ENCODE results near the gene PRORP. TPM values are rescaled to one million over a fixed set of nuclear protein-coding genes. Genes with fewer than 3 reads are reported as not detected.

PRORP gene
- total and polyA plus RNA-seq, 2 donors from 2014 or later, result 25.1 to 35.6 TPM

- Histone ChIP-seq H3K4me1 (ENCODE audit: control insufficient read depth in 2 of 3, insufficient read depth in 2 of 3, low read depth in 1 of 3, low read length in 3 of 3) (no peaks in the 10 kb centered on the region), H3K27me3 (ENCODE audit: control insufficient read depth, insufficient read depth, low read length) (no peaks in the 10 kb centered on the region), H3K36me3 (ENCODE audit: control insufficient read depth in 2 of 3, insufficient read depth in 3 of 3, low read length in 3 of 3) (peaks cover 12 to 26% (median 13%) of the 10 kb centered on the region in 3 donors), H3K27ac (ENCODE audit: low read depth in 2 of 2, low read length in 2 of 2) (no peak overlapping the region), H3K9me3 (ENCODE audit: control insufficient read depth in 2 of 3, insufficient read depth in 1 of 3, low read length in 3 of 3) (no peaks in the 10 kb centered on the region), H3K4me3 (ENCODE audit: low read length in 3 of 3) (no peak overlapping the region), H3K9ac (ENCODE audit: low read length in 3 of 3) (no peak overlapping the region)
- FAIRE-seq, result peak; percentile 60
- no peak for DNase-seq
- intact Hi-C loops (cut with DNase I), result no loop called here
- TF ChIP-seq CTCF (IDR thresholded peaks at IDR 0.05; ENCODE audit: borderline replicate concordance, extremely low read depth, insufficient read depth), result no peak
Observed at GRCh38 chr14:35107866-35108265, 14.5 kb upstream of the PRORP start.

GRCh38 chr14:35112641-35113040 is 9.7 kb upstream of the PRORP start:
- FAIRE-seq, result no peak
- intact Hi-C loops (cut with DNase I), result no loop called here

GRCh38 chr14:35113308-35113950 is 8.9 kb upstream of the PRORP start:
- DNase-seq, result no peak
- no peaks in the 10 kb centered on the region for H3K9me3 ChIP-seq (ENCODE audit: control insufficient read depth in 2 of 3, insufficient read depth in 1 of 3, low read length in 3 of 3)
- H3K27ac ChIP-seq (ENCODE audit: low read depth in 2 of 2, low read length in 2 of 2), result no peak overlapping the region
- H3K4me3 ChIP-seq (ENCODE audit: low read length in 3 of 3), result no peak overlapping the region
- no peak for TF ChIP-seq CTCF (IDR thresholded peaks at IDR 0.05; ENCODE audit: borderline replicate concordance, extremely low read depth, insufficient read depth)
- H3K4me1 ChIP-seq (ENCODE audit: control insufficient read depth in 2 of 3, insufficient read depth in 2 of 3, low read depth in 1 of 3, low read length in 3 of 3), result no peaks in the 10 kb centered on the region
- H3K9ac ChIP-seq (ENCODE audit: low read length in 3 of 3), result no peak overlapping the region
- FAIRE-seq, result no peak
- H3K36me3 ChIP-seq (ENCODE audit: control insufficient read depth in 2 of 3, insufficient read depth in 3 of 3, low read length in 3 of 3), result peaks cover 11 to 21% (median 16%) of the 10 kb centered on the region in 3 donors
- no peaks in the 10 kb centered on the region for H3K27me3 ChIP-seq (ENCODE audit: control insufficient read depth, insufficient read depth, low read length)
- intact Hi-C loops (cut with DNase I), result no loop called here

More at GRCh38 chr14:35112641-35113040, 9.7 kb upstream of the PRORP start:
- Histone ChIP-seq H3K4me1 (ENCODE audit: control insufficient read depth in 2 of 3, insufficient read depth in 2 of 3, low read depth in 1 of 3, low read length in 3 of 3) (no peaks in the 10 kb centered on the region), H3K36me3 (ENCODE audit: control insufficient read depth in 2 of 3, insufficient read depth in 3 of 3, low read length in 3 of 3) (peaks cover 11 to 21% (median 16%) of the 10 kb centered on the region in 3 donors), H3K27me3 (ENCODE audit: control insufficient read depth, insufficient read depth, low read length) (no peaks in the 10 kb centered on the region), H3K4me3 (ENCODE audit: low read length in 3 of 3) (no peak overlapping the region), H3K9me3 (ENCODE audit: control insufficient read depth in 2 of 3, insufficient read depth in 1 of 3, low read length in 3 of 3) (no peaks in the 10 kb centered on the region), H3K27ac (ENCODE audit: low read depth in 2 of 2, low read length in 2 of 2) (no peak overlapping the region), H3K9ac (ENCODE audit: low read length in 3 of 3) (no peak overlapping the region)
- no peak for DNase-seq
- no peak for TF ChIP-seq CTCF (IDR thresholded peaks at IDR 0.05; ENCODE audit: borderline replicate concordance, extremely low read depth, insufficient read depth)
